T-helper 17 cell (primary cell): ENCODE data around the gene C12orf42. TPM values are rescaled to one million over a fixed set of nuclear protein-coding genes. Genes with fewer than 3 reads are reported as not detected.
"Not testable (repeated sequence)": the region's sequence is repeated elsewhere in the genome, so short reads cannot be mapped to it uniquely, and the experiment has no call there.

Experiments
- ATAC-seq: fragments of 150-1000 bp; cut with Tn5 transposase; 2 replicates; pipeline ENCODE4 v1.10.0; 2021; ENCODE audit warnings: mild to moderate bottlenecking, moderate library complexity
- DNase-seq, 3 donors: peaks; one replicate each; pipeline versions ENCODE4 v3.0.0 to v3.0.0-alpha.2; 2020 to 2021
- H3K9me3 ChIP-seq: one replicate; pipeline ENCODE4 v1.7.0; 2013; ENCODE audit warnings: low read length, mild to moderate bottlenecking; ENCODE audit not compliant: control insufficient read depth, poor library complexity, severe bottlenecking
- H3K27ac Mint-ChIP-seq: one replicate; pipeline ENCODE4 v1.8.0; 2022; ENCODE audit warnings: mild to moderate bottlenecking, moderate library complexity, mixed read lengths
- H3K27me3 Mint-ChIP-seq: one replicate; pipeline ENCODE4 v1.8.0; 2022; ENCODE audit warnings: mixed read lengths
- H3K36me3 Mint-ChIP-seq: one replicate; pipeline ENCODE4 v1.8.0; 2022; ENCODE audit warnings: low read depth, mixed read lengths
- H3K4me1 Mint-ChIP-seq: one replicate; pipeline ENCODE4 v1.8.0; 2022; ENCODE audit warnings: mild to moderate bottlenecking, mixed read lengths
- H3K4me3 Mint-ChIP-seq: one replicate; pipeline ENCODE4 v1.8.0; 2022; ENCODE audit warnings: mild to moderate bottlenecking, moderate library complexity, mixed read lengths
- total RNA-seq, 4 donors: library from RNA in 2 of 4; stranded (reverse) in 2 of 4; gene quantifications; one replicate each; pipeline ENCODE4 v1.2.3 and lab custom pipeline; 2022 to 2026

The C12orf42 gene
- total RNA-seq, 2 donors from 2014 or later = 3.3 to 7.1 TPM

GRCh38 chr12:103431387-103431786, 64.4 kb downstream of the C12orf42 start:
- peaks cover 2% of the 10 kb centered on the region for H3K36me3 Mint-ChIP-seq

GRCh38 chr12:103425674-103426073, 70.1 kb downstream of the C12orf42 start:
- H3K4me3 Mint-ChIP-seq, H3K36me3 Mint-ChIP-seq, H3K9me3 ChIP-seq, H3K4me1 Mint-ChIP-seq, H3K27ac Mint-ChIP-seq, ATAC-seq, H3K27me3 Mint-ChIP-seq, DNase-seq: not testable (repeated sequence)

More at GRCh38 chr12:103431387-103431786, 64.4 kb downstream of the C12orf42 start:
- DNase-seq (no peak), ATAC-seq (no peak)
- no peak overlapping the region for H3K27ac Mint-ChIP-seq
- H3K4me3 Mint-ChIP-seq = no peak overlapping the region
- no peaks in the 10 kb centered on the region for H3K4me1 Mint-ChIP-seq
- H3K27me3 Mint-ChIP-seq = no peaks in the 10 kb centered on the region
- no peaks in the 10 kb centered on the region for H3K9me3 ChIP-seq

GRCh38 chr12:103424849-103425586, 70.8 kb downstream of the C12orf42 start:
- H3K27ac Mint-ChIP-seq, H3K27me3 Mint-ChIP-seq, H3K9me3 ChIP-seq, DNase-seq, ATAC-seq, H3K4me1 Mint-ChIP-seq, H3K4me3 Mint-ChIP-seq, H3K36me3 Mint-ChIP-seq: not testable (repeated sequence)

- Mint-ChIP-seq H3K36me3 (no peaks in the 10 kb centered on the region), H3K4me1 (no peaks in the 10 kb centered on the region), H3K4me3 (no peak overlapping the region), H3K27me3 (no peaks in the 10 kb centered on the region), H3K27ac (no peak overlapping the region)
- no peaks in the 10 kb centered on the region for H3K9me3 ChIP-seq
- ATAC-seq (no peak), DNase-seq (no peak)
Measured at GRCh38 chr12:103423516-103423910, 72.3 kb downstream of the C12orf42 start.

- no peak overlapping the region for H3K27ac Mint-ChIP-seq
- no peaks in the 10 kb centered on the region for H3K9me3 ChIP-seq
- DNase-seq (no peak), ATAC-seq (no peak)
- no peak overlapping the region for H3K4me3 Mint-ChIP-seq
- no peaks in the 10 kb centered on the region for H3K36me3 Mint-ChIP-seq
- H3K4me1 Mint-ChIP-seq = no peaks in the 10 kb centered on the region
- H3K27me3 Mint-ChIP-seq = no peaks in the 10 kb centered on the region
Measured at GRCh38 chr12:103422746-103423515, 72.8 kb downstream of the C12orf42 start.

- Mint-ChIP-seq H3K36me3 (no peaks in the 10 kb centered on the region), H3K4me3 (no peak overlapping the region), H3K27ac (no peak overlapping the region), H3K4me1 (no peaks in the 10 kb centered on the region), H3K27me3 (no peaks in the 10 kb centered on the region)
- H3K9me3 ChIP-seq = no peaks in the 10 kb centered on the region
- no peak for ATAC-seq
- DNase-seq = no peak
Measured at GRCh38 chr12:103422328-103422727, 73.4 kb downstream of the C12orf42 start.

- no peaks in the 10 kb centered on the region for H3K4me1 Mint-ChIP-seq
- no peaks in the 10 kb centered on the region for H3K27me3 Mint-ChIP-seq
- H3K36me3 Mint-ChIP-seq = no peaks in the 10 kb centered on the region
- no peak overlapping the region for H3K4me3 Mint-ChIP-seq
- ATAC-seq (no peak), DNase-seq (no peak)
- no peaks in the 10 kb centered on the region for H3K9me3 ChIP-seq
- no peak overlapping the region for H3K27ac Mint-ChIP-seq
Measured at GRCh38 chr12:103421402-103421801, 74.4 kb downstream of the C12orf42 start.

- Mint-ChIP-seq H3K27ac (no peak overlapping the region), H3K4me1 (no peaks in the 10 kb centered on the region), H3K4me3 (no peak overlapping the region), H3K36me3 (no peaks in the 10 kb centered on the region), H3K27me3 (no peaks in the 10 kb centered on the region)
- no peaks in the 10 kb centered on the region for H3K9me3 ChIP-seq
- DNase-seq (no peak), ATAC-seq (no peak)
Measured at GRCh38 chr12:103415681-103416080, 80.1 kb downstream of the C12orf42 start.

GRCh38 chr12:103401421-103401820, 94.3 kb downstream of the C12orf42 start:
- H3K27ac Mint-ChIP-seq = no peak overlapping the region
- no peak for DNase-seq
- H3K4me1 Mint-ChIP-seq = no peaks in the 10 kb centered on the region
- H3K36me3 Mint-ChIP-seq = peaks cover 2% of the 10 kb centered on the region
- H3K9me3 ChIP-seq = no peaks in the 10 kb centered on the region
- no peaks in the 10 kb centered on the region for H3K27me3 Mint-ChIP-seq
- ATAC-seq = no peak
- H3K4me3 Mint-ChIP-seq = no peak overlapping the region

- ATAC-seq (no peak), DNase-seq (no peak)
- H3K27ac Mint-ChIP-seq = no peak overlapping the region
- peaks cover 2% of the 10 kb centered on the region for H3K36me3 Mint-ChIP-seq
- H3K9me3 ChIP-seq = no peaks in the 10 kb centered on the region
- H3K4me3 Mint-ChIP-seq = no peak overlapping the region
- no peaks in the 10 kb centered on the region for H3K27me3 Mint-ChIP-seq
- H3K4me1 Mint-ChIP-seq = no peaks in the 10 kb centered on the region
Measured at GRCh38 chr12:103399986-103400385, 95.8 kb downstream of the C12orf42 start.

- H3K4me1 Mint-ChIP-seq = no peaks in the 10 kb centered on the region
Measured at GRCh38 chr12:103397536-103397935, 98.2 kb downstream of the C12orf42 start.

GRCh38 chr12:103392722-103393121, 103.0 kb downstream of the C12orf42 start:
- no peak overlapping the region for H3K27ac Mint-ChIP-seq
- DNase-seq (no peak), ATAC-seq (no peak)
- H3K27me3 Mint-ChIP-seq = no peaks in the 10 kb centered on the region
- H3K36me3 Mint-ChIP-seq = peaks cover 2% of the 10 kb centered on the region
- no peaks in the 10 kb centered on the region for H3K9me3 ChIP-seq
- no peaks in the 10 kb centered on the region for H3K4me1 Mint-ChIP-seq
- no peak overlapping the region for H3K4me3 Mint-ChIP-seq

More at GRCh38 chr12:103397536-103397935, 98.2 kb downstream of the C12orf42 start:
- Mint-ChIP-seq H3K27ac (no peak overlapping the region), H3K36me3 (peaks cover 2% of the 10 kb centered on the region), H3K27me3 (no peaks in the 10 kb centered on the region), H3K4me3 (no peak overlapping the region)
- DNase-seq (no peak), ATAC-seq (no peak)
- no peaks in the 10 kb centered on the region for H3K9me3 ChIP-seq

GRCh38 chr12:103391103-103391502, 104.7 kb downstream of the C12orf42 start:
- no peaks in the 10 kb centered on the region for H3K4me1 Mint-ChIP-seq
- ATAC-seq (no peak), DNase-seq (no peak)
- H3K27ac Mint-ChIP-seq = no peak overlapping the region
- peaks cover 2% of the 10 kb centered on the region for H3K36me3 Mint-ChIP-seq
- H3K9me3 ChIP-seq = no peaks in the 10 kb centered on the region
- H3K27me3 Mint-ChIP-seq = no peaks in the 10 kb centered on the region
- no peak overlapping the region for H3K4me3 Mint-ChIP-seq
